KMS-11 (cell line): ENCODE data around the gene ADCY4.

Source experiments
- H2AFZ ChIP-seq: fragments of 200-600 bp; sonication (generic); 2 replicates; pipeline ENCODE4 v1.6.1; 2016; ENCODE audit warnings: antibody characterized with exemption, mixed run types, low read depth
- H3K27ac ChIP-seq: fragments of 200-600 bp; sonication (generic); 2 replicates; pipeline ENCODE4 v1.6.1; 2016; ENCODE audit warnings: mild to moderate bottlenecking, mixed run types
- H3K27me3 ChIP-seq: fragments of 200-600 bp; sonication (generic); 2 replicates; pipeline ENCODE4 v1.6.1; 2017; ENCODE audit warnings: mild to moderate bottlenecking, low read depth, mixed run types, moderate library complexity; ENCODE audit not compliant: insufficient read depth
- H3K36me3 ChIP-seq: fragments of 200-600 bp; sonication (generic); 2 replicates; pipeline ENCODE4 v1.6.1; 2017; ENCODE audit warnings: mild to moderate bottlenecking, mixed run types; ENCODE audit not compliant: insufficient read depth
- H3K4me1 ChIP-seq: fragments of 200-600 bp; sonication (generic); 2 replicates; pipeline ENCODE4 v1.6.1; 2016; ENCODE audit warnings: mild to moderate bottlenecking, low read depth, mixed run types; ENCODE audit not compliant: poor library complexity, severe bottlenecking
- H3K4me2 ChIP-seq: fragments of 200-600 bp; sonication (generic); 2 replicates; pipeline ENCODE4 v1.7.0; 2016; ENCODE audit warnings: mild to moderate bottlenecking, mixed run types
- H3K4me3 ChIP-seq: fragments of 200-600 bp; sonication (generic); IDR thresholded peaks from 2 replicates; pipeline ENCODE4 v1.6.1; 2017; ENCODE audit warnings: low read depth, low read length, mixed read lengths; ENCODE audit not compliant: insufficient read depth
- H3K79me2 ChIP-seq: fragments of 200-600 bp; sonication (generic); 2 replicates; pipeline ENCODE4 v1.6.1; 2016; ENCODE audit warnings: low read depth, mixed run types; ENCODE audit not compliant: insufficient read depth
- H3K9ac ChIP-seq: fragments of 200-600 bp; sonication (generic); 2 replicates; pipeline ENCODE4 v1.6.1; 2016; ENCODE audit warnings: mild to moderate bottlenecking, mixed run types
- H4K20me1 ChIP-seq: fragments of 200-600 bp; sonication (generic); 2 replicates; pipeline ENCODE4 v1.6.1; 2016; ENCODE audit warnings: mild to moderate bottlenecking, mixed run types; ENCODE audit not compliant: insufficient read depth
- TF ChIP-seq, protein P1 (sequence below): fragments of 200-600 bp; sonication (generic); conservative IDR thresholded peaks from 2 replicates; pipeline ENCODE4 v1.6.1; 2017; ENCODE audit warnings: low read depth, mild to moderate bottlenecking, antibody characterized with exemption, low read length, moderate library complexity, mixed read lengths

Gene ADCY4

DNA sequence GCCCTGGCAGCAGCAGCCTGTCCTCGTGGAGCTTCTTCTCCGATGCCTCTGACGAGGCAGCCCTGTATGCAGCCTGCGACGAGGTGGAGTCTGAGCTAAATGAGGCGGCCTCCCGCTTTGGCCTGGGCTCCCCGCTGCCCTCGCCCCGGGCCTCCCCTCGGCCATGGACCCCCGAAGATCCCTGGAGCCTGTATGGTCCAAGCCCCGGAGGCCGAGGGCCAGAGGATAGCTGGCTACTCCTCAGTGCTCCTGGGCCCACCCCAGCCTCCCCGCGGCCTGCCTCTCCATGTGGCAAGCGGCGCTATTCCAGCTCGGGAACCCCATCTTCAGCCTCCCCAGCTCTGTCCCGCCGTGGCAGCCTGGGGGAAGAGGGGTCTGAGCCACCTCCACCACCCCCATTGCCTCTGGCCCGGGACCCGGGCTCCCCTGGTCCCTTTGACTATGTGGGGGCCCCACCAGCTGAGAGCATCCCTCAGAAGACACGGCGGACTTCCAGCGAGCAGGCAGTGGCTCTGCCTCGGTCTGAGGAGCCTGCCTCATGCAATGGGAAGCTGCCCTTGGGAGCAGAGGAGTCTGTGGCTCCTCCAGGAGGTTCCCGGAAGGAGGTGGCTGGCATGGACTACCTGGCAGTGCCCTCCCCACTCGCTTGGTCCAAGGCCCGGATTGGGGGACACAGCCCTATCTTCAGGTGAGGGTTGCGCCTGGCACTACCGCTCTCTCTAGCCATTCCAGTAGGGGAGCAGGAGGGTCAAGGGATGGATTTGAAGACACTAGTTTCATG is 35.2 kb upstream of the ADCY4 start:
- Histone ChIP-seq H3K9ac (no peak overlapping the region), H3K36me3 (no peaks in the 10 kb centered on the region), H2AFZ (no peak overlapping the region), H3K4me1 (peaks cover 11% of the 10 kb centered on the region), H3K79me2 (no peaks in the 10 kb centered on the region), H3K4me2 (no peak overlapping the region), H4K20me1 (no peaks in the 10 kb centered on the region), H3K27me3 (no peaks in the 10 kb centered on the region), H3K4me3 (no peak overlapping the region), H3K27ac (no peak overlapping the region)
- TF ChIP-seq, protein P1, sequence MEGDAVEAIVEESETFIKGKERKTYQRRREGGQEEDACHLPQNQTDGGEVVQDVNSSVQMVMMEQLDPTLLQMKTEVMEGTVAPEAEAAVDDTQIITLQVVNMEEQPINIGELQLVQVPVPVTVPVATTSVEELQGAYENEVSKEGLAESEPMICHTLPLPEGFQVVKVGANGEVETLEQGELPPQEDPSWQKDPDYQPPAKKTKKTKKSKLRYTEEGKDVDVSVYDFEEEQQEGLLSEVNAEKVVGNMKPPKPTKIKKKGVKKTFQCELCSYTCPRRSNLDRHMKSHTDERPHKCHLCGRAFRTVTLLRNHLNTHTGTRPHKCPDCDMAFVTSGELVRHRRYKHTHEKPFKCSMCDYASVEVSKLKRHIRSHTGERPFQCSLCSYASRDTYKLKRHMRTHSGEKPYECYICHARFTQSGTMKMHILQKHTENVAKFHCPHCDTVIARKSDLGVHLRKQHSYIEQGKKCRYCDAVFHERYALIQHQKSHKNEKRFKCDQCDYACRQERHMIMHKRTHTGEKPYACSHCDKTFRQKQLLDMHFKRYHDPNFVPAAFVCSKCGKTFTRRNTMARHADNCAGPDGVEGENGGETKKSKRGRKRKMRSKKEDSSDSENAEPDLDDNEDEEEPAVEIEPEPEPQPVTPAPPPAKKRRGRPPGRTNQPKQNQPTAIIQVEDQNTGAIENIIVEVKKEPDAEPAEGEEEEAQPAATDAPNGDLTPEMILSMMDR, result no peak

DNA sequence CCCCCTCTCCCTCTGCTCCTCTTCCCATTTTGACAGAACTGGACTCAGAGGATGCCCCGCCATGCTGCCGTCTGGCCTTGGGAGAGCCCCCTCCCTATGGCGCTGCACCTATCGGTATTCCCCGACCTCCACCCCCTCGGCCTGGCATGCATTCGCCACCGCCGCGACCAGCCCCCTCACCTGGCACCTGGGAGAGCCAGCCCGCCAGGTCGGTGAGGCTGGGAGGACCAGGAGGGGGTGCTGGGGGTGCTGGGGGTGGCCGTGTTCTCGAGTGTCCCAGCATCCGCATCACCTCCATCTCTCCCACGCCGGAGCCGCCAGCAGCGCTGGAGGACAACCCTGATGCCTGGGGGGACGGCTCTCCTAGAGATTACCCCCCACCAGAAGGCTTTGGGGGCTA is 34.6 kb upstream of the ADCY4 start:
- Histone ChIP-seq H3K79me2 (no peaks in the 10 kb centered on the region), H3K4me3 (no peak overlapping the region), H3K36me3 (no peaks in the 10 kb centered on the region), H2AFZ (no peak overlapping the region), H3K4me1 (peaks cover 14% of the 10 kb centered on the region), H3K9ac (no peak overlapping the region), H3K4me2 (no peak overlapping the region), H4K20me1 (no peaks in the 10 kb centered on the region), H3K27me3 (no peaks in the 10 kb centered on the region), H3K27ac (no peak overlapping the region)
- TF ChIP-seq, protein P1, result no peak

DNA sequence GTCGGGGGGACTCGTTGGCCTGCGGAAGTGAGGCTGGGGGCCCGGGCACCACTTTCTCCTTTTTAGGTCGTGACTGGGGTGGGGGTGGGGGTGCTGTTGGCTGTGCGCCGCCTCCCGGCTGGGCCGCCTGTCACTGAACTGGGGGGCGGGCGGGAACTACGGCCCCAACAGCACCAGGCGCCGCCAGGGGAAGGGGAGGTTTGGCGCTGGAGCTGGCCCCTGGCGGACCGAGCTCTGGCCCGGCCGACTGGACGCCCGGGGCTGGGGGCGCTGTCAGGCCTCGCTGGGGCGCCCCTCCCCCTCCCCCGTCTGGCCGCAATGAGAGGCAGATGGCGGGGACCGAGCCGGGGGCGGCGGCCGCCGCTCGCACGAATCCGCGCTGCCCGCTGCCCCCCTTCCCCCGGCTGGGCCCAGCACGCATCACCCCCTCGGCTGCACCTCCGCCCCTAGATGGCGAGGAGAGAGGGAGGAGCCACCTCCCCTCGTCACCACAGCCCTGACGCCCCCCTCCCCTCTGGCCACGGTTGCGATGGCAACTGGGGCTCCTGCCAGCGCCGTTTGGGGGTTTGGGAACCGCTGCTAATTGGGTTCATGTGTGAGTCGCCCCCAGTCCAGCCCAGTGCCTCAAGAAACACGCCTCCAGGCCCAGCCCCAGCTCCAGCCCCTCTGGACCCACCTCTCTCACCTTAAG is 33.8 kb upstream of the ADCY4 start:
- H2AFZ ChIP-seq, result no peak overlapping the region
- H3K27me3 ChIP-seq, result no peaks in the 10 kb centered on the region
- H3K4me2 ChIP-seq, result no peak overlapping the region
- no peaks in the 10 kb centered on the region for H3K79me2 ChIP-seq
- H3K4me1 ChIP-seq, result peaks cover 14% of the 10 kb centered on the region
- H3K4me3 ChIP-seq, result no peak overlapping the region
- no peak overlapping the region for H3K27ac ChIP-seq
- no peaks in the 10 kb centered on the region for H3K36me3 ChIP-seq
- H4K20me1 ChIP-seq, result no peaks in the 10 kb centered on the region
- peak overlapping the region; percentile 37; the same call in 1 of the 2 replicates for H3K9ac ChIP-seq
- TF ChIP-seq, protein P1, result no peak

DNA sequence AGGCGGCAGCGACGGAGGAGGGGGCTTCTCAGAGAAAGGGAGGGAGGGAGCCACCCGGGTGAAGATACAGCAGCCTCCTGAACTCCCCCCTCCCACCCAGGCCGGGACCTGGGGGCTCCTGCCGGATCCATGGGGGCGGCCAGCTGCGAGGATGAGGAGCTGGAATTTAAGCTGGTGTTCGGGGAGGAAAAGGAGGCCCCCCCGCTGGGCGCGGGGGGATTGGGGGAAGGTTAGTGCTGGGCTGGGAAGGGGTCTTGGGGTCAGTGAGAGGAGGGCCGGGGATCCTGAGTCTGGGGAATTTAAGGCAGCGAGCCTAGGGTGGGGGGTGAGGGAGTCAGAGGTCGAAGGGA is 33.3 kb upstream of the ADCY4 start:
- no peaks in the 10 kb centered on the region for H4K20me1 ChIP-seq
- H3K9ac ChIP-seq, result peak overlapping the region; percentile 37; the same call in 1 of the 2 replicates
- H2AFZ ChIP-seq, result peak overlapping the region; percentile 26; the same call in 1 of the 2 replicates
- no peaks in the 10 kb centered on the region for H3K79me2 ChIP-seq
- TF ChIP-seq, protein P1, result no peak
- H3K4me3 ChIP-seq, result no peak overlapping the region
- H3K36me3 ChIP-seq, result no peaks in the 10 kb centered on the region
- peak overlapping the region; percentile 30 for H3K4me2 ChIP-seq
- H3K27me3 ChIP-seq, result no peaks in the 10 kb centered on the region
- no peak overlapping the region for H3K27ac ChIP-seq
- H3K4me1 ChIP-seq, result peaks cover 14% of the 10 kb centered on the region
